ENCODE results near the gene HOTAIR.

Gene HOTAIR

DNA sequence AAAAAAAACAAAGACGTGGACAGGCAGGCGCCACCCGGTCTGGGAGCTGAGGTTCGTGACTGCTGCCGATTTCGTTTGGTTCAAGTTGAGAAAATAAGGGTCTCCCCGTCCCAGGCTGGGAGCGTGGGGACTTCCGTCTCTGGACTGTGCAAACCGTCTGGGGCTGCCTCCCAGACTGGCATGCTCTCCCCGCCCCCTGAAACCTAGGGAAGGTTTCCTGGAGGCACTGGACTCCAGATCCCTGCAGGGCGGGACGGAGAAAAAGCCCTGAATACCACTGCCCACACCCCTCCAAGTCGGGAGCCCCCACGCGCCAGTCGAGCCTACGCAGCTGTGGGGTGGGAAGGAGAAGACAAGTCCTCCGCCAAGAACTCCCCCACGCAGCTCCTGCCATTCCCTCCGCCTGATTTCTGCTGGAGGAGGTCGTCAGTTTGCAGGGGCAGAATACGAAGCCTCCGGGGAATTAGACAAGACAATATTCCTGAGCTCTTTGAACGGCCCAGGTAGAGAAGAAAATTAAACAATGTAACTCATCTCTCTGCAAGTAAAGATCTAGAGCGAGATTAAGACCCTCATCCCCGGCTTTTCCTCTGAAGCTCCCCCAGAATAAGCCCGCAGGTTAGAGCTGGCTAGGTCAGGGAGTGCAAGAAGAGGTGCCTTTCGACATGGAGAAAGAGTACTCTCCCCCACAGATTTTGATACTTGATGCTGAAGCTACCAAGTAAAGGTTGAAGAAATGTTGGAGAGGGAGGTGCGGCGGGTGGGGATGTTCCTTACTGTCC is 46.5 kb downstream of the HOTAIR start:
- TF ChIP-seq, protein P1, sequence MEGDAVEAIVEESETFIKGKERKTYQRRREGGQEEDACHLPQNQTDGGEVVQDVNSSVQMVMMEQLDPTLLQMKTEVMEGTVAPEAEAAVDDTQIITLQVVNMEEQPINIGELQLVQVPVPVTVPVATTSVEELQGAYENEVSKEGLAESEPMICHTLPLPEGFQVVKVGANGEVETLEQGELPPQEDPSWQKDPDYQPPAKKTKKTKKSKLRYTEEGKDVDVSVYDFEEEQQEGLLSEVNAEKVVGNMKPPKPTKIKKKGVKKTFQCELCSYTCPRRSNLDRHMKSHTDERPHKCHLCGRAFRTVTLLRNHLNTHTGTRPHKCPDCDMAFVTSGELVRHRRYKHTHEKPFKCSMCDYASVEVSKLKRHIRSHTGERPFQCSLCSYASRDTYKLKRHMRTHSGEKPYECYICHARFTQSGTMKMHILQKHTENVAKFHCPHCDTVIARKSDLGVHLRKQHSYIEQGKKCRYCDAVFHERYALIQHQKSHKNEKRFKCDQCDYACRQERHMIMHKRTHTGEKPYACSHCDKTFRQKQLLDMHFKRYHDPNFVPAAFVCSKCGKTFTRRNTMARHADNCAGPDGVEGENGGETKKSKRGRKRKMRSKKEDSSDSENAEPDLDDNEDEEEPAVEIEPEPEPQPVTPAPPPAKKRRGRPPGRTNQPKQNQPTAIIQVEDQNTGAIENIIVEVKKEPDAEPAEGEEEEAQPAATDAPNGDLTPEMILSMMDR (conservative IDR thresholded peaks at IDR 0.05), result no peak
- H3K27ac ChIP-seq, result no peak overlapping the region

GRCh38 chr12:53927220-53928029 is 47.3 kb downstream of the HOTAIR start:
- H3K27ac ChIP-seq, result no peak overlapping the region
- TF ChIP-seq, protein P1 (conservative IDR thresholded peaks at IDR 0.05), result no peak

- no peak overlapping the region for H3K27ac ChIP-seq
- TF ChIP-seq, protein P1 (conservative IDR thresholded peaks at IDR 0.05), result no peak
Measured at GRCh38 chr12:53924521-53925405, 50.0 kb downstream of the HOTAIR start.

DNA sequence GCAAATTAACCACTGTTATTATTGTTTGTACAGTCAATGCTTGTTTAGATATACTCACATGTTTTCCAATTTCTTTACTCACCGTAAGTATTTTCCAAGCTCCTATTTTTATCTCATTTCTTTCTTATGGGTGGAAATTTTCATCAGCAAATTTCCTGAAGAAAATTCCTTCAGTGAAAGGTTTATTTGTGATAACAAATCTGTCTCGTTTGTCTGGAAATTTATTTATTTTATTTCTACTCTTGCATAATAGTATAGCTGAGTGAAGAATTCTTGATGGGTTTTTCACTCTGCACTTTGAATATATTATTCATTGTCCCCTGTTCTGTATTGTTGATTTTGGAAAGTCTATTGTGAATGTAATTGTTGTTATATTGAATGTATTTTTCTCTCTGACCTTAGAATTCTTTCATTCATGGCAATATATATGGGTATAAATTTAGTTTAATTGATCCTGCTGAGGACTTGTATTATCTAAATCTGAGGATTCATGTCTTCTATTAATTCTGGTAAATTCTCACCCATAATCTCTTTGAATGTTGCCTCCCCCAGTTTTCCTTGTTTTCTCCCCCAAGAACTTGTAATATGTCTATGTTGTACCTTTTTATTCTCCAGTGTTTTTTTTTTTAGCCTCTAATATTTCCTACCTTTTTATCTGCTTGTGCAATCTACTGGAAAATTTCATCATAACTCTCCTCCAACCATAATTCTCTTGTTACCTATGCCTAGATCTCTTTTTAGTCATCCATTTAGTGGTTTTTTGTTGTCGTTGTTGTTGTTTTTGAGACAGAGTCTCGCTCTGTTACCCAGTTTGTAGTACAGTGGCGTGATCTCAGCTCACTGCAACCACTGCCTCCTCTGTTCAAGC is 57.7 kb downstream of the HOTAIR start:
- TF ChIP-seq, protein P1 (conservative IDR thresholded peaks at IDR 0.05), result no peak
- H3K27ac ChIP-seq, result no peak overlapping the region

All from VCaP (cell line).